ENCODE results near the gene MEIS3. TPM values are rescaled to one million over a fixed set of nuclear protein-coding genes. Genes with fewer than 3 reads are reported as not detected.
"Not testable (repeated sequence)": the region's sequence is repeated elsewhere in the genome, so short reads cannot be mapped to it uniquely, and the experiment has no call there.

Gene MEIS3
- polyA plus RNA-seq, 2 of the 4 experiments (the other 2 are of a cell fraction), result 16.5 to 27.1 TPM

DNA sequence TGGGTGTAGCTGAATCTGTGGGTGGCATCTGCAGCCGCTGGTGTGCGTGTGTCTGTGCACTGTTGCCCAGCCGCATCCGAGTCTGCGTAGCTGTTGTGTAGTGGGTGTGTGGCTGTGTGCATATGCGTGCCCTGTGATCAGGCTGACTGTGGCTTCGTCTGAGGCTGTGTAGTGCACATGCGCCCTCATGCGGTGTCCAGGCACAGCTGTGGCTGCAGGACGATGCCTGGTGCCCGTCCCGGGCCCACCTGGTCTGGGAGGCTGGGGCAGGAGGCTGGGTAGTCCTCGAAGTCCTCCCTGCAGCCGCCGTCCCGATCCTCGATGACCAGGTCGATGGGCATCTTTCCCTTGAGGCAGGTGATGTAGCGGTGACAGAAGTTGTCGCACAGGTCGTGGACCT is 4.9 kb downstream of the MEIS3 start:
- TF ChIP-seq, protein P1, sequence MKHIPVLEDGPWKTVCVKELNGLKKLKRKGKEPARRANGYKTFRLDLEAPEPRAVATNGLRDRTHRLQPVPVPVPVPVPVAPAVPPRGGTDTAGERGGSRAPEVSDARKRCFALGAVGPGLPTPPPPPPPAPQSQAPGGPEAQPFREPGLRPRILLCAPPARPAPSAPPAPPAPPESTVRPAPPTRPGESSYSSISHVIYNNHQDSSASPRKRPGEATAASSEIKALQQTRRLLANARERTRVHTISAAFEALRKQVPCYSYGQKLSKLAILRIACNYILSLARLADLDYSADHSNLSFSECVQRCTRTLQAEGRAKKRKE (CRISPR knock-in tag; IDR thresholded peaks at IDR 0.05; ENCODE audit: low read depth), result no peak
- peak; percentile 52 for TF ChIP-seq CTCF (IDR thresholded peaks at IDR 0.05)
- peak; percentile 67 to 78 for TF ChIP-seq RAD21 (conservative IDR thresholded peaks at IDR 0.05 in 1 of 2, IDR thresholded peaks at IDR 0.05 in 1 of 2)
- TF ChIP-seq, protein P2, sequence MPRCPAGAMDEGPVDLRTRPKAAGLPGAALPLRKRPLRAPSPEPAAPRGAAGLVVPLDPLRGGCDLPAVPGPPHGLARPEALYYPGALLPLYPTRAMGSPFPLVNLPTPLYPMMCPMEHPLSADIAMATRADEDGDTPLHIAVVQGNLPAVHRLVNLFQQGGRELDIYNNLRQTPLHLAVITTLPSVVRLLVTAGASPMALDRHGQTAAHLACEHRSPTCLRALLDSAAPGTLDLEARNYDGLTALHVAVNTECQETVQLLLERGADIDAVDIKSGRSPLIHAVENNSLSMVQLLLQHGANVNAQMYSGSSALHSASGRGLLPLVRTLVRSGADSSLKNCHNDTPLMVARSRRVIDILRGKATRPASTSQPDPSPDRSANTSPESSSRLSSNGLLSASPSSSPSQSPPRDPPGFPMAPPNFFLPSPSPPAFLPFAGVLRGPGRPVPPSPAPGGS (IDR thresholded peaks at IDR 0.05), result no peak
- TF ChIP-seq, protein P3, sequence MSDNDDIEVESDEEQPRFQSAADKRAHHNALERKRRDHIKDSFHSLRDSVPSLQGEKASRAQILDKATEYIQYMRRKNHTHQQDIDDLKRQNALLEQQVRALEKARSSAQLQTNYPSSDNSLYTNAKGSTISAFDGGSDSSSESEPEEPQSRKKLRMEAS (IDR thresholded peaks at IDR 0.05), result peak; percentile 45; the same call in 1 of the 2 replicates
- peak; percentile 49 for TF ChIP-seq SMC3 (IDR thresholded peaks at IDR 0.05)
- WGBS (ENCODE audit: missing lambda C conversion rate), result 53% methylated on average over 14 of the region's 21 CpGs
- ATAC-seq, result peak; percentile 68 to 81; a peak in 5 of 6 replicates
- no peak for FAIRE-seq
- Histone ChIP-seq H3K4me1 (peaks cover 17% of the 10 kb centered on the region), H3K4me2 (no peak overlapping the region), H3K9me3 (no peaks in the 10 kb centered on the region), H3K4me3 (no peak overlapping the region), H3K27ac (no peak overlapping the region)
- DNase-seq (ENCODE audit: low read depth in 1 of 2, low spot score in 1 of 2), result peak in 1 of 2 experiments; percentile 82
- POLR2A ChIA-PET, result interaction anchor here (0.6 kb wide), 1 partner anchor 342 kb away, joined by 3 read pairs; no protein-coding TSS in a partner anchor
- CTCF ChIA-PET, result interaction anchor here (0.5 to 4.7 kb wide), 20 partner anchors 12 to 1428 kb away, joined by 3 to 54 read pairs (median 5); partner anchors contain the start of genes DHX34 and EHD2

DNA sequence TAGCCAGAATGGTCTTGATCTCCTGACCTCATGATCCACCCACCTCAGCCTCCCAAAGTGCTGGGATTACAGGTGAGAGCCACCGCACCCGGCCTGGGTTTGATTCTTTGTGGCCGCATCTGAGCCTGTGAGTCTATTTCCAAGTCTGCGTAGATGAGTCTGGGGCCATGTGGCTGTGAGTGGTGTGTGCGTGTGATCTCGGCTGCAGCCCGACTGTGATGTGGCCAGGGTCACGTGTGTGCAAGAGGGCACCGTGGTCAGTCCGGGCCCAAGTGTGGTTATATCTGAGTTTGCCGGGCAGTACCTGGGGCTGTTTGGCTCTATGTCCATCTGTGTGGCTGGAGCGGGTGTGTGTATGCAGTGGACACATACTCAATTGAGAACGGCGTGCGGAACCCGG is 5.4 kb downstream of the MEIS3 start:
- TF ChIP-seq ZNF302 (CRISPR knock-in tag; IDR thresholded peaks at IDR 0.05) (no peak), NPAS2 (CRISPR knock-in tag; IDR thresholded peaks at IDR 0.05; ENCODE audit: borderline replicate concordance) (no peak), HDAC2 (IDR thresholded peaks at IDR 0.05) (no peak), EP300 (IDR thresholded peaks at IDR 0.05) (no peak), MYC (IDR thresholded peaks at IDR 0.05; ENCODE audit: borderline replicate concordance, low read length) (no peak), JUN (IDR thresholded peaks at IDR 0.05) (no peak), HMGXB4 (CRISPR knock-in tag; IDR thresholded peaks at IDR 0.05; ENCODE audit: borderline replicate concordance) (no peak), ESRRA (IDR thresholded peaks at IDR 0.05; ENCODE audit: borderline replicate concordance, low read length) (no peak), RCOR1 (IDR thresholded peaks at IDR 0.05; ENCODE audit: low read depth, low read length) (no peak), RARB (CRISPR knock-in tag; IDR thresholded peaks at IDR 0.05) (no peak), HOXB13 (CRISPR knock-in tag; IDR thresholded peaks at IDR 0.05; ENCODE audit: low read depth) (no peak)
- TF ChIP-seq, protein P1 (CRISPR knock-in tag; IDR thresholded peaks at IDR 0.05; ENCODE audit: low read depth), result no peak
- TF ChIP-seq, protein P3 (IDR thresholded peaks at IDR 0.05), result no peak
- POLR2A ChIA-PET, result no interaction called here
- no peak overlapping the region for H3K4me2 ChIP-seq
- H3K4me1 ChIP-seq, result peaks cover 16% of the 10 kb centered on the region
- no peaks in the 10 kb centered on the region for H3K9me3 ChIP-seq
- no peak for DNase-seq (ENCODE audit: low read depth in 1 of 2, low spot score in 1 of 2)
- CTCF ChIA-PET, result interaction anchor here (0.8 to 4.7 kb wide), 15 partner anchors 11 to 299 kb away, joined by 3 to 54 read pairs (median 5); partner anchors contain the start of genes DHX34 and EHD2
- FAIRE-seq, result no peak
- WGBS (ENCODE audit: missing lambda C conversion rate), result 90% methylated on average over 16 of the region's 16 CpGs
- ATAC-seq, result no peak
- no peak overlapping the region for H3K27ac ChIP-seq
- H3K4me3 ChIP-seq, result no peak overlapping the region

GRCh38 chr19:47411696-47412095 is 7.6 kb downstream of the MEIS3 start:
- not testable (repeated sequence) for FAIRE-seq; ATAC-seq; H3K4me1 ChIP-seq; DNase-seq (ENCODE audit: low read depth in 1 of 2, low spot score in 1 of 2); H3K9me3 ChIP-seq; H3K4me3 ChIP-seq; H3K27ac ChIP-seq; H3K4me2 ChIP-seq
- 78% methylated on average over 9 of the region's 9 CpGs for WGBS (ENCODE audit: missing lambda C conversion rate)
- ChIA-PET CTCF (interaction anchor here (0.6 to 2.9 kb wide), 5 partner anchors 9 to 432 kb away, joined by 3 to 19 read pairs (median 6); no protein-coding TSS in a partner anchor), POLR2A (interaction anchor here (0.7 kb wide), 1 partner anchor 52 kb away, joined by 3 read pairs; no protein-coding TSS in a partner anchor)
